NB4 (cell line): ENCODE results near the gene ZCCHC14.

Experiments
- CTCF ChIP-seq: IDR thresholded peaks from one replicate; pipeline ENCODE4 v1.5.1; 2012; ENCODE audit warnings: low read depth, low read length
- MAX ChIP-seq: IDR thresholded peaks from 2 replicates; pipeline ENCODE4 v1.6.1; 2011; ENCODE audit warnings: low read depth, low read length
- MYC ChIP-seq: IDR thresholded peaks from 2 replicates; pipeline ENCODE4 v1.6.1; 2011; ENCODE audit warnings: low read depth, low read length
- POLR2A ChIP-seq: IDR thresholded peaks from 2 replicates; pipeline ENCODE4 v1.6.1; 2011; ENCODE audit warnings: mild to moderate bottlenecking; ENCODE audit not compliant: insufficient read length; ENCODE audit errors: extremely low read depth

- no peak for TF ChIP-seq CTCF
- no peak for TF ChIP-seq POLR2A
- TF ChIP-seq MYC: no peak
- TF ChIP-seq MAX: no peak
Measured at GRCh38 chr16:87418644-87419043, 74.2 kb downstream of the ZCCHC14 start.
